Measurements from ENCODE around the gene SLCO1B3.
"Not testable (repeated sequence)": the region's sequence is repeated elsewhere in the genome, so short reads cannot be mapped to it uniquely, and the experiment has no call there.

Gene SLCO1B3, protein sequence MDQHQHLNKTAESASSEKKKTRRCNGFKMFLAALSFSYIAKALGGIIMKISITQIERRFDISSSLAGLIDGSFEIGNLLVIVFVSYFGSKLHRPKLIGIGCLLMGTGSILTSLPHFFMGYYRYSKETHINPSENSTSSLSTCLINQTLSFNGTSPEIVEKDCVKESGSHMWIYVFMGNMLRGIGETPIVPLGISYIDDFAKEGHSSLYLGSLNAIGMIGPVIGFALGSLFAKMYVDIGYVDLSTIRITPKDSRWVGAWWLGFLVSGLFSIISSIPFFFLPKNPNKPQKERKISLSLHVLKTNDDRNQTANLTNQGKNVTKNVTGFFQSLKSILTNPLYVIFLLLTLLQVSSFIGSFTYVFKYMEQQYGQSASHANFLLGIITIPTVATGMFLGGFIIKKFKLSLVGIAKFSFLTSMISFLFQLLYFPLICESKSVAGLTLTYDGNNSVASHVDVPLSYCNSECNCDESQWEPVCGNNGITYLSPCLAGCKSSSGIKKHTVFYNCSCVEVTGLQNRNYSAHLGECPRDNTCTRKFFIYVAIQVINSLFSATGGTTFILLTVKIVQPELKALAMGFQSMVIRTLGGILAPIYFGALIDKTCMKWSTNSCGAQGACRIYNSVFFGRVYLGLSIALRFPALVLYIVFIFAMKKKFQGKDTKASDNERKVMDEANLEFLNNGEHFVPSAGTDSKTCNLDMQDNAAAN

DNA sequence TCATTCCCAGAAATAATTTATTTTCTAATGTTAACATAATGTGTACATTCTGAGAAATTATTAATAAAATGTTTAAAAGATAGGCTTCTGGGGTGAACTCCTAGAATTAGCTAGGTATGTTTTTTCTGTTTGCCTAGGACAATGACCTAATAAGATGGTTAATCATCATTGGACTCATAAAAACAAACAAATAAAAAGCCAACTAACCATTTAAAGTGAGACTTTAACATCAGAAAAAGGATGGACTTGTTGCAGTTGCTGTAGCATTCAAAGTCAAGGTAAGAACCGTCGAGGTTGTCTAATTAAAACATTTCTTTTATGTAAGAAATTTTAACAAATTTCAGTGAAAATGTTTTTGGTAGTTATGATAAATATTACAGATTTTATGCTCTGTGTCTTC is at the start of gene SLCO1B3:
TSS of gene SLCO1B3 (plus strand) at position 219 of the 400 bp plus-strand sequence. CDS start 5,034 bp downstream, outside the sequence.
- DNase-seq: no peak

DNA sequence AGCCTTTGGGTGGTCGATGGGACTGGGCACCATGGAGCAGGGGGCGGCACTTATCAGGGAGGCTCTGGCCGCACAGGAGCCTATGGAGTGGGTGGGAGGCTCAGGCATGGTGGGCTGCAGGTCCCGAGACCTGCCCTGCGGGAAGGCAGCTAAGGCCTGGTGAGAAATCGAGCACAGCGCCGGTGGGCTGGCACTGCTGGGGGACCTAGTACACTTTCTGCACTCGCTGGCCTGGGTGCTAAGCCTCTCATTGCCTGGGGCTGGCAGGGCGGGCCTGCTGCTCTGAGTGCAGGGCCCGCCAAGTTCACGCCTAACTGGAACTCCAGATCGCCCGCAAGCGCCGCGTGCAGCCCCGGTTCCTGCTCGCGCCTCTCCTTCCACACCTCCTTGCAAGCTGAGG is 33.1 kb upstream of the SLCO1B3 start:
- no peak for DNase-seq

DNA sequence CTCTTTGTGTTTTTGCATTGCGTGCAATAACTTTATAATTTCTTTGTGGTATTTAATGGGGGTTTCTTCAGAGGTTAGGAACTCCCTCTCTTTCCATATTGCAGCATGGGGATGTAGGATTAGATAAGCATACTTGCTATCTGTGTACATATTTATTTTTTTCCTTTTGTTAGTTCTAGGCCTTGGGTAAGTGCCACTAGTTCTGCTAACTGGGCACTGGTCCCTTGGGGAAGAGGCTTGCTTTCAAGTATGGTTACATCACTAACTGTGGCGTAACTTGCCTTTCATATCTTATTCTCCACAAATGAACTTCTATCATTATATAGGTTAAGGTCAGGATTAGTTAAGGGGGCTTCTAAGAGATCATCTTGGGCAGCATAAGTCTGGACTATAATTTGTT is 31.5 kb upstream of the SLCO1B3 start:
- no peak for DNase-seq

DNA sequence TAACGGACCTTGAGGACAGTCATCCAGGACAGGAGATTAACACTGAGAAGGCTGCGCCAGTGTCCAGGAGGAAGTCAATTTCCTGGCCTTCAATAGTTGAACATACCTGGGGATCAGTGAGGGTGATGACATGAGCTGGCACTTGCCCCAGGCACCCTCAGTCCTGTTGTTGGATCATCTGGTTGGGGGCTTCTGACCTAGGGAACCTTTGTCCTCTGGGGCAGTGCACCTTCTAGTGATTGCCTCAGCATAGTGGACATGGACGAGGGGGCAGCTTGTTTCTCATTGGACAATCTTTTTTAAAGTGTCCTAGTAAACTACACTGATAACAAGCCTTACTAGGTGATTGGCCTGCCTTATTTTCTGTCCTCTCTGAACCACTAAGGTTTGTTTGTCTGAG is 30.5 kb upstream of the SLCO1B3 start:
- DNase-seq: not testable (repeated sequence)

DNA sequence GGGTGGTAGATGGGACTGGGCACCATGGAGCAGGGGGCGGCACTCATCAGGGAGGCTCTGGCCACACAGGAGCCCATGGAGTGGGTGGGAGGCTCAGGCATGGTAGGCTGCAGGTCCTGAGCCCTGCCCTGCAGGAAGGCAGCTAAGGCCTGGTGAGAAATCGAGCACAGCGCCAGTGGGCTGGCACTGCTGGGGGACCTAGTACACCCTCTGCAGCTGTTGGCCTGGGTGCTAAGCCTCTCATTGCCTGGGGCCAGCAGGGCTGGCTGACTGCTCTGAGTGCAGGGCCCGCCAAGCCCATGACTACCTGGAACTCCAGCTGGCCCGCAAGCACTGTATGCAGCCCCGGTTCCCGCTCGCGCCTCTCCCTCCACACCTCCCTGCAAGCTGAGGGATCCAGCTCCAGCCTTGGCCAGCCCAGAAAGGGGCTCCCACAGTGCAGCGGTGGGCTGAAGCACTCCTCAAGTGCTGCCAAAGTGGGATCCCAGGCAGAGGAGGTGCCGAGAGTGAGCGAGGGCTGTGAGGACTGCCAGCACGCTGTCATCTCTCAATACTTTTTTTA is 26.6 kb upstream of the SLCO1B3 start:
- not testable (repeated sequence) for DNase-seq

DNA sequence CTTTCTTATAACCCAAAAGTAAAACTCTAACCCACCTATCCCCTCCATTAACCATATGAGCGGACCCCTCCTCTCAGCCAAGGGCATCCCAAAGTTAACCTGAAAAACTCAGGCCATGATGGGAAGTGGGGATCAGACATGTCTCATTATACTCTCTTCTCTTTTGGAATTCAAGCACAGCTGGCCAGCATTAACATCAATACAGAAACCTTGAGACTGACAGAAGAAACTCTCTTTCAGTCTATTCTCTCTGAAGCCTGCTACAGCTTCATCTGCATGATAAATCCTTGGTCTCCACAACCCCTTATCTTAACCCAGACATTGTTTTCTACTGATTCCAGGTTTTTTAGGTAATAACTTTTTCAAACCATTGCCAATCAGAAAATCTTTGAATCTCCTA is 17.5 kb upstream of the SLCO1B3 start:
- DNase-seq: no peak

DNA sequence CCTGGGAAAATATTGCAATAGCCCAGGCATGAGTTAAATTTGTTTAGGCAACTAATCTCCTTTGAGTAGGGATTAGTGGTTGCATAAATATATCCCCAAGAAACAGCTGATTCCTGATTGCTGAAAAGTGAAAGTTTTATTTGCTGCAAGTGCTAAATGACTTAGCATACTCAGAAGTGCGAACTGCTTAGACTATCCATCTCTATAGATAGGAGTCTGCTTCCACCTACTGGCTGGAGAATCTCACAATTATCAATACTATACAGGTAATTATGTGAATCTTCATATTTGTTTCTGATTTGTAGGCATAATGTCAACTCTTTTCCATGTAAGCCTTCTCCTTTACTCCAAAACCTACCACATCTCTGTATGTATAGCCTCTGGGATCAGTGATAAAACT is 12.0 kb upstream of the SLCO1B3 start:
- no peak for DNase-seq

DNA sequence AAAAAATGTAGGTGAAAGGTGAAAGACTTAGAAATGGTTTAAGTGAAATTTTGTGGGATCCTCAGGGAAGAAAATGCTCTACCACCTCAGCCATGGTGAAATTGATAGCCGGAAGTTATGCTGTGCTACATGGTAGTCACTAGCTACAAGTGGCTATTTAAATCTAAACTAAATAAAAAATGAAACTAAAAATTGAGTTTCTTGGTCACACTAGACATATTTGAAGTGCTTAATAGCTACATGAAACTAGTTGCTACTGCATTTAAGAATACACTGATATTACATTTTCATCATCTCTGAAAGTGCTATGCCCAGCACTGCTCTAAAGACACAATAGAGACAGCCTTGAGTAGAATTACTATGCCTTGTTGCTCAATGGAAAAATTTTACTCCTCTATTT is 10.3 kb upstream of the SLCO1B3 start:
- no peak for DNase-seq

DNA sequence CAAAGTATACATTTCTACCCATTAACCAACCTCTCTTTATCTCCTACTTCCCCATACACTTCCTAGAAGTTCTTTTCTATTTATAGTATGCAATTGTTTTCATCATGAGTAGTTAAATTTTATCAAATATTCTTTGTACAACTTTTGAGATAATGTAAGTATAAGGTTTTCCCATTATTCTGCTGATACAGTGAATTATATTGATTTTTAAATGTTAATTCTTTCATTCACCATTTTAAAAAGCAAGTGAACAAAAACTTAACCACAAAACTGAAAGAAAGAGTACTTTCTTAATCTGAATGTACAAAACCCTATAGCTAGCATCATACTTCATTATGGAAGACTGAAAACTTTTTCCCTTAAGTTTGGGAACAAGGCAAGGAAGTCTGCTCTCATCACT is 9.5 kb upstream of the SLCO1B3 start:
- no peak for DNase-seq

DNA sequence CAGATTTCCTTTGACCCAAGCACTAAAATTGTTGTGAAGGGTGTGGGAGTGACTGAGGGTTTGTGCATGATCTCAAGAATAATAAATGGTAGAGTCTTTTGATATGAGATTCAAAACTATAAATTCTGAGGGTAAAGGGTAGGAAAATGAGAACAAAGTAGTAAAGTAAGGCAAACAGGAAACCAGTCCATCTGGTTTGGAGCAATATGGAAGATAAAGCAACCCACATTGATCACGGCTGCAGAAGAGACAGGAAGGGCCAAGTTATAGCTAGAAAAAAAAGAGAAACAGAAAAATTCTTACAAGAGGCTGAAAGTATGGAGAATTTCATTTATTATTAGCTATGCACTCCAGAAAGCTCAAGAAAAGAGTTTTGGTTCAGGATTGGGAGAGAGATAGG is 4.6 kb upstream of the SLCO1B3 start:
- DNase-seq: no peak

DNA sequence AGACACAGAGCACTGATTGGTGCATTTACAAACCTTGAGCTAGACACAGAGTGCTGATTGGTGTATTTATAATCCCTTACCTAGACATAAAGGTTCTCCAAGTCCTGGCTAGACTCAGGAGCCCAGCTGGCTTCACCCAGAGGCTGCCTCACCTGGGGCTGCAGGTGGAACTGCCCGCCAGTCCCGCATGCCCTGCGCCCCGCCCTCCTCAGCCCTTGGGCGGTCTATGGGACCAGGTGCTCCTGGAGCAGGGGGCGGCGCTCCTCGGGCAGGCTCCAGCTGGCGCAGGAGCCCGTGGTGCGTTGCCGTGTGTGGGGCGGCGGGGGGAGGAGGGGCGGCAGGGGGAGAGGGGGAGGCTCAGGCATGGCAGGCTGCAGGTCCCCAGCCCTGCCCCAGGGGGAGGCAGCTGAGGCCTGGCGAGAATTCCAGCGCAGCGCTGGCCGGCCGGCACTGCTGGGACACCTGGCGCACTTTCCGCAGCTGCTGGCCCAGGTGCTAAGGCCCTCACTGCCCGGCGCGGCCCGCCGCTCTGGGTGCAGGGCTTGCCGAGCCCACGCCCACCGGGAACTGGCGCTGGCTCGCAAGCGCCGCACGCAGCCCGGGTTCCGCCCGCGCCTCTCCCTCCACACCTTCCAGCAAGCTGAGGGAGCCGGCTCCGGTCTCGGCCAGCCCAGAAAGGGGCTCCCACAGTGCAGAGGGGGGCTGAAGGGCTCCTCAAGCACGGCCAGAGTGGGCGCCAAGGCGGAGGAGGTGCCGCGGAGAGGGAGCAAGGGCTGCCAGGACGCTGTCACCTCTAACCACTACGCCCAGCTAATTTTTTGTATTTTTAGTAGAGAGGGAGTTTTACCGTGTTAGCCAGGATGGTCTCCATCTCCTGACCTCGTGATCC is 3.1 kb upstream of the SLCO1B3 start:
- no peak for DNase-seq

DNA sequence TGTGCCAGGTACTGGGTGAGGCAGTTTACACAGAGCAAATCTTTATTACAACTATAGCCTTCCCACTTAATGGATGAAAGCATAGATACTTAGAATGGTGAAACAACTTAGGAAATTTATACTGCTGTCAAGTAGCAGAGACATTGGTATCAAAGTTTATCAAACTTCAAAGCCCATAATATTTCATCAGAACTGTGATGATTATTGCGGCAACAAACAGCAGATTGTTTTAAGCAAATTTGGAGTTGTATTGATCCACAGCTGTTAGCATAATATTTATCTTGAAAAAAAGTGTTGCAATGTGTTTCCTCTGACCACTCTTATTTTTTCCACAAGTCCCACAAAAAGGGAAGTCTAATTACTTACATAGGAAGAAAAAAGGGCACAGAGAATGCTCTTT is 2.0 kb upstream of the SLCO1B3 start:
- DNase-seq: no peak

DNA sequence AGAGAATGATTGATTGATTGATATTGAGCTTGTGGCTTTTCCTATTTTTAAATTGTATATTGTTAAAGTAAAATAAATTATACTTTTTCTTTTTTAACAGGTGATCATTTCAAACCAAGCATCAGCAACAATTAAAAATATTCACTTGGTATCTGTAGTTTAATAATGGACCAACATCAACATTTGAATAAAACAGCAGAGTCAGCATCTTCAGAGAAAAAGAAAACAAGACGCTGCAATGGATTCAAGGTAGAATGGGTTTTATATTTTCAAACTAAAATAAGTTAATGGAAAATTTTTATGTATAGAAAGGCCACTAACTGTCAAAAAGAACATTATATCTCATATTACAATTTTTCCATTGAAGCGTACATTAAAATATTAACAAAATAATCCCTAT is 5.1 kb downstream of the SLCO1B3 start:
- no peak for DNase-seq

DNA sequence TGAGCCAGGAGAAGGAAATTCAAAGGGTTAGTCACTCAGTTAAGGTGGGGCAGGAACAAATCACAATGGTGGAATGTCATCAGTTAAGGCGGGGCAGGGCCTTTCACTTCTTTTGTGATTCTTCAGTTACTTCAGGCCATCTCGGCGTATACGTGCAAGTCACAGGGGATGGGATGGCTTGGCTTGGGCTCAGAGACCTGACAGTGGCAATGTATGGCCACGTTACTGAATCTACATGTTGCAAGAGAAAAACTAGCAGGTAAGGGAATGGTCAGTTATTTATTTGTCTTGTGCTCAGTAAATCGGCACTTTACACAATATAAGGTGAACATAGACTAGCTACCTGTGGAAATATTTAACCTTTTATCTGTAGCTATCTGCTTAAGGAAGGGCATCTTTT is 11.9 kb downstream of the SLCO1B3 start:
- DNase-seq: no peak

DNA sequence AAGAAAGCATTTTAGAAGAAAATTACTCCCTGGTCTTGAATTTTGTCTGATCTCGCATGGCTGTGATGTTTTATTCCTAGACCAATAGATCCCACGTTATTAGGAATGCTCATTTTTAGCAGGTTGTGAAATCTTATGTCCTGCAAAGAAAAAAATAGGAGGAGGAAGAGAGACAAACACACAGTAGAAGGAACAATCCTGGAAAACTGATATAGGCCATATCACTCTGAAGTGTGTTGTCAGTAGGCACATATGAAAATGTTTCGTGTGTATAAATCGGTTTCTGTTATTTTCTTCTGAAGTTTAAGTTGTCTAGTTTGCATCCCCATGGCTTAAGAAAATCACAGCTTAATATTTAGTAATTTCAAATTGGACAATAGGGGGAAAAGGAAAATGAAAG is 12.4 kb downstream of the SLCO1B3 start:
- no peak for DNase-seq

DNA sequence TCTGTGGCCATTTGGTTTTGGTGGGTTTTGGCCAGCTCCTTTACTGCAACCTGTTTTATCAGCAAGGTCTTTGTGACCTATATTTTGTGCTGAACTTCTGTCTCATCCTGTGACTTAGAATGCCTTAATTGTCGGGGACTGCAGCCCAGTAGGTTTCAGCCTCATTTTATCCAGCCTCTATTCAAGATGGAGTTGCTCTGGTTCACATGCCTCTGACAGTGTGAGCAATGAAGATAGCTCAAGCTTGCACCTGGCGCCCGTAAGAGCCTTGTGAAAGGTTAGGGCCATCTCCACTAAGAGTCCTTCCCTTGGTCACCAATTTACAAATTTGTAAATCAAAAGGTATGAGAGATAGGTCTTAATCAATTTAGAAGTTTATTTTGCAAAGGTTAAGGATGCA is 19.4 kb downstream of the SLCO1B3 start:
- DNase-seq: no peak

DNA sequence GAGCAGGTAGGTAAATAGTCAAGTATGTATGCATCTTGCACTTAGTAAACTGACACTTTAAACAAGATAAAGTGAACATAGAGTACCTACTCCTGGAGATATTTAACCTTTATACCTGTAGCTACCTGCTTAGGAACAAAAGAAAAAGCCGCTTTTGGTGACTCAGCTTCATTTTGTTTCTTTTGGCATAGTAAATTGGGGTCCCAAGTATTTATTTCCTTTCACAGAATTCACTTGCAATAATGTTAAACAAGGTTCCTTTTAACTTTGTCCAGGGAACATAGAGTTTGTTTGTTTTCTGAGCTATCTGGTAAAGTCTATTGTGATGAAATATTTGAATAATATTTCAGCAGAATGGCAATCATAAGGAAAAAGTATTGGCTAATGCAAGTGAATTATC is 20.0 kb downstream of the SLCO1B3 start:
- no peak for DNase-seq

DNA sequence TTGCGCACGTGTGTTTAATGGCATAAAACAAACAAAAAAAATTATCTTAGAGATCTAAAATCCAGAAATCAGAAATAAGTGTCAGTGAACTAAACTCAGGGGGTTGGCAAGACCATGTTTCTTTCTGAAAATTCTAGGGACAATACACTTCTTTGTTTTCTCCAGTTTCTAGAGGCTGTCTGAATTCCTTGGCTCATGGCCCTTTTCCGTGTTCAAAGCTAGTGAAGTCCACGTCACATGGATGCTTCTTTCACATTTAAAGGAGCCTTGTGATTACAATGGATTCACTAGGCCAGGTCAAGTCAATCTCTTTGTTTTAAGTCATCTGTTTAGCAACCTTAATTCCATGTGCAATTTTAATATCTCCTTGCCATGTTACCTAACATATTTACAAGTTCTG is 22.4 kb downstream of the SLCO1B3 start:
- no peak for DNase-seq

DNA sequence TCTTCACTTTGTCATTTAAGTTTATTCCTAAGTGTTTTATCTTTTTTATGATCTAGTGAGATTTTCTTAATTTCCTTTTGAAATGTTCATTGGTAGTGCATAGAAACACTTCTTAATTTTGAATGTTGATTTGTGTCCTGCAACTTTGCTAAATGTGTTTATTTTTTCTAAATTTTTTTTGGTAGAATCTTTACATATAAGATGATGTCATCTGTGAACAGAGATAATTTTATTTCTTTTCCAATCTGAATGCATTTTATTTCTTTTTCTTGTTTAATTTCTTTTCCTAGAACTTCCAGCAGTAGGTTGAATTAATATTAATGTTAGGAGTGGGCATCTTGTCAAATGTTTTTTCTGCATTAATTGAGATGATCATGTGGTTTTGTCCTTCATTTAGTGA is 42.1 kb downstream of the SLCO1B3 start:
- no peak for DNase-seq

DNA sequence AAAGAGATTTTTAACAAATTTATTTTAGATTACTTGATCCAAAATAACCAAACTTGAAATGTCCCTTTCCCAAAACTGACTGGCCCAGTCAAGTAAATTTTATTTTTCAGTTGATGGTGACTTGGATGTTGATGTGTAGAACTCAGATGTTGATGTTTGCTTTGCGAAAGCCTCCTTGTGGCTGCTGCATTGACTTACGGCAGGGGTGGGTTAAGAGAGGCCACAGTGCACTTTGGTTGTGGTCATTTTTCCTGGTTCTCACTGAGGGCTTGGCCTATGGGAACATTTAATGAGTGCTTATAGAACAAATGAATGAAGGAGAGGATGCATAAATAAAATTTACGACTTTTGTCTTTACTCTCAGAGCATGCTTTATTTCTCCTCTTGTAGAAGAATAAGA is 52.6 kb downstream of the SLCO1B3 start:
- no peak for DNase-seq

DNA sequence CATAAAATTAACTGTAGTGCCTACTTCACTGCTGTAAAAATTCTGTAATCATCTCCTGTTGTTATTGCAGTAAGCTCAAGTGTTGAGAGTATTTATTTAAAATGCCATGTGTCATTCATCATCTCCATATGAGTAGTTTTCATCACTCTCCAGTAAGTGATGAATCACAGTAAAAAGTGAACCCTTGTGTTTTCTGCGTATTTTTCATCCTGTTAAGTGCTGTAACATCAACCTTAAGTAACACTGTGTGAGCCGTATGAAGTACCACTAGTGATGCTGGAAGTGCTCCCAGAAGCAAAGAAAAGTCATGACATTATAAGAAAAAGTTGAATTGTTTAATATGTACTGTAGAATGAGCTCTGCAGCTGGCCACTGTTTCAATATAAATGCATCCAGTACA is 55.4 kb downstream of the SLCO1B3 start:
- no peak for DNase-seq

DNA sequence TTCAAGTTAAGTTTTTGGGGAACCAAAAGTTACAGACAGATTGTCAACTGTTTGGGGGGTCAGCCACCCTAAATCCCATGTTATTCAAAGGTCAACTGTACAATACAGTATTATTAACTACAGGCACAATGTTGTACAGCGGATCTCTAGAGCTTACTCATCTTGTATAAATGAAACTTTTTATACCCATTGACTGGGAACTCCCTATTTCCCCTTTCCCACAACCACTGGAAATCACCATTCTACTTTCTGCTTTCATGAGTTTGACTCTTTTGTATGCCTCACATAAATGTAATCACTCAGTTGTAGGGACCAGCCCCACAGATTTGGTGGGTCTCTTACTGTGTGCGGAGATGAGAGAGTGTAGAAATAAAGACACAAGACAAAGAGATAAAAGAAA is 57.8 kb downstream of the SLCO1B3 start:
- DNase-seq: no peak

DNA sequence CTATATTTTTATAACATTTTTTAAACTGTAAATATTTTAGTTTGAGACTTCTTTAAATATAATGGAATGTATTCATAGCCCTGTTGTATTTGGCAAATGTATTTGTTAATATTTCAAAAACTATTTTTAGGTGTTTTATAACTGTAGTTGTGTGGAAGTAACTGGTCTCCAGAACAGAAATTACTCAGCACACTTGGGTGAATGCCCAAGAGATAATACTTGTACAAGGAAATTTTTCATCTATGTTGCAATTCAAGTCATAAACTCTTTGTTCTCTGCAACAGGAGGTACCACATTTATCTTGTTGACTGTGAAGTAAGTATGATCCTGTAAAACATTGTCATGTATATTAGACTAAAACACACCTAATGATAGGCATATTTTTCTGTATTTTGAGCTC is 72.8 kb downstream of the SLCO1B3 start:
- no peak for DNase-seq

Measured in stimulated activated CD4-positive, alpha-beta T cell treated with anti-CD3 and anti-CD28 coated beads, Interleukin-15, amount 100 ng/mL, for 24 hours (primary cell).